Measurements from ENCODE around the gene FARSB. TPM values are rescaled to one million over a fixed set of nuclear protein-coding genes. Genes with fewer than 3 reads are reported as not detected.

The FARSB gene
- total RNA-seq, 1 donor from 2014 or later, result 13.3 TPM

DNA sequence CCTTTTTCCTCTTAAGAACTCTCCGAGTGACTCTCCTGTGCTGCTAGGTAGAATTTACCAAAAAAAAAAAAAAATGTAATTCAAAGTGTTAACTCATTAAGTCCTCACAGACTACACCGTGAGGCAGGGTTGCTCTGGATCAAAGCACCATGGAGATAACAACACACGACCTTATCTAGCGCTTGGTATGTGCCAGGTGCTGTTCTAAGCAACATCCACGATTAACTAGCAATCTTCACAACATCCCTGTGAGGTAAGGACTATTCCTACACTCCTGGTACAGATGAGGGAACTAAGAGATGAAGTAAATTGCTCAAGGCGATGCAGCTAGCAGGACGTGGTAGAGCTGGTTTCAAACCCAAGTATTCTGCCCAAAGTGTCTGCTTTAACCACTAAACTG, 17.4 kb upstream of the FARSB start:
- Histone ChIP-seq H3K27ac (no peak overlapping the region), H3K27me3 (no peaks in the 10 kb centered on the region), H3K9me3 (no peaks in the 10 kb centered on the region), H3K36me3 (no peaks in the 10 kb centered on the region), H3K4me1 (peaks cover 9% of the 10 kb centered on the region), H3K4me3 (no peak overlapping the region)
- TF ChIP-seq POLR2A (IDR thresholded peaks at IDR 0.05) (no peak), POLR2AphosphoS5 (IDR thresholded peaks at IDR 0.05; ENCODE audit: insufficient read depth in 1 of 2, low read depth in 1 of 2) (no peak), CTCF (IDR thresholded peaks at IDR 0.05) (no peak)
- intact Hi-C loops (cut with DNase I), result no loop called here
- no peak for DNase-seq (ENCODE audit: extremely low spot score in 2 of 2)

GRCh38 chr2:222672068-222672401, 16.1 kb upstream of the FARSB start:
- peaks cover 9% of the 10 kb centered on the region for H3K4me1 ChIP-seq
- H3K4me3 ChIP-seq, result peak overlapping the region; percentile 28 to 48
- TF ChIP-seq POLR2A (IDR thresholded peaks at IDR 0.05) (no peak), POLR2AphosphoS5 (IDR thresholded peaks at IDR 0.05; ENCODE audit: insufficient read depth in 1 of 2, low read depth in 1 of 2) (no peak), CTCF (IDR thresholded peaks at IDR 0.05) (no peak)
- DNase-seq (ENCODE audit: extremely low spot score in 2 of 2), result no peak
- no peaks in the 10 kb centered on the region for H3K9me3 ChIP-seq
- no peaks in the 10 kb centered on the region for H3K27me3 ChIP-seq
- intact Hi-C loops (cut with DNase I), result no loop called here
- H3K36me3 ChIP-seq, result no peaks in the 10 kb centered on the region
- no peak overlapping the region for H3K27ac ChIP-seq

- Histone ChIP-seq H3K9me3 (no peaks in the 10 kb centered on the region), H3K4me3 (peak within 1 kb of the TSS; percentile 28 to 48), H3K36me3 (no peaks in the 10 kb centered on the region), H3K27ac (no peak within 1 kb of the TSS), H3K4me1 (peaks cover 9% of the 10 kb centered on the region), H3K27me3 (no peaks in the 10 kb centered on the region)
- intact Hi-C loops (cut with DNase I), result no loop called here
- no peak for TF ChIP-seq POLR2A (IDR thresholded peaks at IDR 0.05)
- TF ChIP-seq CTCF (IDR thresholded peaks at IDR 0.05), result no peak
- TF ChIP-seq POLR2AphosphoS5 (IDR thresholded peaks at IDR 0.05; ENCODE audit: insufficient read depth in 1 of 2, low read depth in 1 of 2), result no peak
- no peak for DNase-seq (ENCODE audit: extremely low spot score in 2 of 2)
Observed at GRCh38 chr2:222671259-222672067, 15.6 kb upstream of the FARSB start, which contains the start of gene MOGAT1. Gene MOGAT1 (plus strand): TSS chr2:222671658. CDS start chr2:222671786, 128 bp downstream.

- Histone ChIP-seq H3K36me3 (no peaks in the 10 kb centered on the region), H3K27ac (no peak overlapping the region), H3K27me3 (no peaks in the 10 kb centered on the region), H3K4me3 (no peak overlapping the region), H3K4me1 (peaks cover 9% of the 10 kb centered on the region), H3K9me3 (no peaks in the 10 kb centered on the region)
- intact Hi-C loops (cut with DNase I), result no loop called here
- no peak for TF ChIP-seq POLR2AphosphoS5 (IDR thresholded peaks at IDR 0.05; ENCODE audit: insufficient read depth in 1 of 2, low read depth in 1 of 2)
- no peak for TF ChIP-seq POLR2A (IDR thresholded peaks at IDR 0.05)
- DNase-seq (ENCODE audit: extremely low spot score in 2 of 2), result no peak
Observed at GRCh38 chr2:222670191-222671038, 14.5 kb upstream of the FARSB start.

DNA sequence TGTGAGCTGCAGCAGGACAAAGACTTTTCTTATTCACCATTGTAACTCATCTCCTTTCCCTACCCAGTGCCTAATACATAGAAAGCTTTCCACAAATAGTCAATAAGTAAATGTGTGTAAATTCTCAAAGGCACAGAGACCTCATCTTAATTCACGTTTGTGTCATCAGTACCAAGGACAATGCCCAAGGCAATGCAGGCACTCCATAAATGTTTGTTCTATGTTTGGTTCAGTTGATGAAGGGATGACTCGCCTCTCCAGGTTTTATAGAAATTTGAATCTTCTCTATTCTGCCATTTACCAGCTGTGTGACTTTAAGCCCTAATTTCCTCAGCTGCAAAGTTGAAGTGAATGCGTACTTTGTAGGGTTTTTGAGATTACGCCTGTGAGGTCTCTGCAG, 13.5 kb upstream of the FARSB start:
- TF ChIP-seq CTCF (IDR thresholded peaks at IDR 0.05) (no peak), POLR2A (IDR thresholded peaks at IDR 0.05) (no peak), POLR2AphosphoS5 (IDR thresholded peaks at IDR 0.05; ENCODE audit: insufficient read depth in 1 of 2, low read depth in 1 of 2) (no peak)
- Histone ChIP-seq H3K27me3 (no peaks in the 10 kb centered on the region), H3K4me3 (no peak overlapping the region), H3K9me3 (no peaks in the 10 kb centered on the region), H3K36me3 (no peaks in the 10 kb centered on the region), H3K27ac (no peak overlapping the region), H3K4me1 (peaks cover 9% of the 10 kb centered on the region)
- intact Hi-C loops (cut with DNase I), result no loop called here
- DNase-seq (ENCODE audit: extremely low spot score in 2 of 2), result no peak

All from vagina (tissue), 2 donors.